Mucosa of descending colon (tissue), 3 donors: ENCODE data around the gene TIMP3. TPM values are rescaled to one million over a fixed set of nuclear protein-coding genes. Genes with fewer than 3 reads are reported as not detected.

Source experiments
- ATAC-seq: fragments of 200-7000 bp; cut with Tn5 transposase; one replicate; pipeline ENCODE4 v1.9.1; 2020; ENCODE audit warnings: mild to moderate bottlenecking, moderate library complexity
- DNase-seq, 3 donors: peaks; one replicate each; pipeline ENCODE4 v3.0.0-alpha.2; 2020
- H3K36me3 ChIP-seq: fragments of 200-600 bp; one replicate; pipeline ENCODE4 v1.8.0; 2021; ENCODE audit warnings: low read depth, mild to moderate bottlenecking
- H3K4me1 ChIP-seq: fragments of 200-600 bp; one replicate; pipeline ENCODE4 v1.8.0; 2021; ENCODE audit warnings: low read depth, mild to moderate bottlenecking
- H3K4me3 ChIP-seq: fragments of 200-600 bp; one replicate; pipeline ENCODE4 v1.8.0; 2021; ENCODE audit warnings: mild to moderate bottlenecking
- H3K9me3 ChIP-seq: fragments of 200-600 bp; one replicate; pipeline ENCODE4 v1.8.0; 2021; ENCODE audit warnings: mild to moderate bottlenecking
- intact Hi-C, 2 donors: fragments of 100-400 bp; cut with DNase I in 1 of 2; cut with micrococcal nuclease in 1 of 2; formaldehyde crosslinking; loops; one replicate each; pipeline versions ENCODE4 v1.11.0 to v1.11.1; 2022; cut with DNase I, micrococcal nuclease
- total RNA-seq, 3 donors: library from RNA; stranded (reverse); fragmentation: NEBNext Ultra II Directional in 2 of 3; extraction: Animal tissue kit (Norgen Biotek cat#: 25700) in 2 of 3; gene quantifications; one replicate each; pipeline versions ENCODE4 v1.2.1 to v1.2.4, GENCODE V29; 2021 to 2023
- TF ChIP-seq, protein P1 (sequence below): fragments of 200-600 bp; IDR thresholded peaks from one replicate; pipeline ENCODE4 v1.8.0; 2022; ENCODE audit warnings: antibody characterized with exemption, mild to moderate bottlenecking
- donor health status: DM: no; HTN: no; CAD: no; lungs with moderate emphysema.
- donor health status: DM: no; HTN: no; CAD: no.
- donor health status: DM: no; HTN: yes; CAD: no.

The TIMP3 gene
- total RNA-seq, 3 donors from 2014 or later: 14.4 to 193 (median 49.1) TPM

DNA sequence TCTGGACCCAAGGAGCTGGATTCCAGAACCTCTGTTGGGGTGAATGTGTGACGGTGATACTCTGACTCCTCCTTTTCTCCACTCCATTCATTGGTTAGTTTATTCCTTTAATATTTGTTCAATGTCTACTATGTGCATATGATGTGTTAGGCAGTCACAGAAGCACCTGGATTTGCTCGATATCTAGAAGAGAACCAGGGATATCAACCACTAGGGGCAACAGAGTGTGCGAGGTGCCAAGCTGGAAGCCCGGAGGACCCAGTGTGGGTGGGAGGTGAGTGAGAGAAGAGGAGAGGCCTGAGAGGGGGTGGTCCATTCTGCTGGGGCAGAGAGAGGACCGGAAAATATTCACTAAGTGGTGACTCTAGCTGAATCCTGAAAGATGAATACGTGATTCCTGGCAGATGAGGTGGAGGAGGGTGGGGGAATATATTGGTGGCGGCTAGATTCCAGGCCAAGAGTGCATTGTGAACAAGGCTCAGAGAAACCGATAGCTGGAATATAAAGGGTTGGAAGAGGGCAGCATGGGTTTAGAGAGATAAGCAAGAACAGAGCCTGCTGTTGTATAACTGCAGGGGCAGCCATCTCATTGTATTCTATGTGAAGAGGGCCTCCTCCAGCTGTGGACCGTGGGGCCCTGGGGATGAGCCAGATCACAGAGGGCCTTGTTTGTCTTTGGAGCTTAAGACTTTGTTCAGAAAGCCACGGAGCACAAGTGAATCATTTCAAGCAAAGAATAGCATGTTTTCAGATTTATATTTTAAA is 6.9 kb upstream of the TIMP3 start:
- no peak overlapping the region for H3K4me3 ChIP-seq
- intact Hi-C loops: loop anchor here (5.0 to 10.0 kb wide), 4 partner anchors 132 to 267 kb away; no protein-coding TSS in a partner anchor

DNA sequence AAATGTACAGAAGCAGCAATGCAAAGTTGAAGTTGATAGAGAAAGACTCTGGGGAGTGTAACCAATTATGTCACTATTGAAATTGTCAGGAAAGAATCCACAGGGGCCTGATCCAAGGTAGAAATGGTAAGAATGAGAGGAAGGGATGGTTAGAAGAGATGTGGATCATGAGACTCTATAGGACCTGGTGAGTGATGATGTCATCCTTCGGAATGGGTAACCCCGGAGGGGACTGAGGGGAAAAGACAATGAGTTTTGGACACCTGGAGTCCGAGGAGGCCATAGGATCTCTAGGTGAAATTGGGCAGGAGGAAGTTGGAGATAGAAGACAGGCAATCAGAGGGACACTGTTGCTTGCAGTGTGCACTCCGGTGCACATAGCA is 6.3 kb upstream of the TIMP3 start:
- Histone ChIP-seq H3K4me1 (peaks cover 2% of the 10 kb centered on the region), H3K36me3 (no peaks in the 10 kb centered on the region), H3K9me3 (no peaks in the 10 kb centered on the region), H3K4me3 (no peak overlapping the region)
- ATAC-seq (no peak), DNase-seq (no peak)
- TF ChIP-seq, protein P1, sequence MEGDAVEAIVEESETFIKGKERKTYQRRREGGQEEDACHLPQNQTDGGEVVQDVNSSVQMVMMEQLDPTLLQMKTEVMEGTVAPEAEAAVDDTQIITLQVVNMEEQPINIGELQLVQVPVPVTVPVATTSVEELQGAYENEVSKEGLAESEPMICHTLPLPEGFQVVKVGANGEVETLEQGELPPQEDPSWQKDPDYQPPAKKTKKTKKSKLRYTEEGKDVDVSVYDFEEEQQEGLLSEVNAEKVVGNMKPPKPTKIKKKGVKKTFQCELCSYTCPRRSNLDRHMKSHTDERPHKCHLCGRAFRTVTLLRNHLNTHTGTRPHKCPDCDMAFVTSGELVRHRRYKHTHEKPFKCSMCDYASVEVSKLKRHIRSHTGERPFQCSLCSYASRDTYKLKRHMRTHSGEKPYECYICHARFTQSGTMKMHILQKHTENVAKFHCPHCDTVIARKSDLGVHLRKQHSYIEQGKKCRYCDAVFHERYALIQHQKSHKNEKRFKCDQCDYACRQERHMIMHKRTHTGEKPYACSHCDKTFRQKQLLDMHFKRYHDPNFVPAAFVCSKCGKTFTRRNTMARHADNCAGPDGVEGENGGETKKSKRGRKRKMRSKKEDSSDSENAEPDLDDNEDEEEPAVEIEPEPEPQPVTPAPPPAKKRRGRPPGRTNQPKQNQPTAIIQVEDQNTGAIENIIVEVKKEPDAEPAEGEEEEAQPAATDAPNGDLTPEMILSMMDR: no peak
- intact Hi-C loops: loop anchor here (5.0 to 10.0 kb wide), 4 partner anchors 133 to 268 kb away; no protein-coding TSS in a partner anchor

More for the DNA sequence above, 6.9 kb upstream of the TIMP3 start:
- H3K9me3 ChIP-seq: no peaks in the 10 kb centered on the region
- no peak for ATAC-seq
- TF ChIP-seq, protein P1: no peak
- DNase-seq: no peak
- H3K4me1 ChIP-seq: peaks cover 2% of the 10 kb centered on the region
- H3K36me3 ChIP-seq: no peaks in the 10 kb centered on the region

DNA sequence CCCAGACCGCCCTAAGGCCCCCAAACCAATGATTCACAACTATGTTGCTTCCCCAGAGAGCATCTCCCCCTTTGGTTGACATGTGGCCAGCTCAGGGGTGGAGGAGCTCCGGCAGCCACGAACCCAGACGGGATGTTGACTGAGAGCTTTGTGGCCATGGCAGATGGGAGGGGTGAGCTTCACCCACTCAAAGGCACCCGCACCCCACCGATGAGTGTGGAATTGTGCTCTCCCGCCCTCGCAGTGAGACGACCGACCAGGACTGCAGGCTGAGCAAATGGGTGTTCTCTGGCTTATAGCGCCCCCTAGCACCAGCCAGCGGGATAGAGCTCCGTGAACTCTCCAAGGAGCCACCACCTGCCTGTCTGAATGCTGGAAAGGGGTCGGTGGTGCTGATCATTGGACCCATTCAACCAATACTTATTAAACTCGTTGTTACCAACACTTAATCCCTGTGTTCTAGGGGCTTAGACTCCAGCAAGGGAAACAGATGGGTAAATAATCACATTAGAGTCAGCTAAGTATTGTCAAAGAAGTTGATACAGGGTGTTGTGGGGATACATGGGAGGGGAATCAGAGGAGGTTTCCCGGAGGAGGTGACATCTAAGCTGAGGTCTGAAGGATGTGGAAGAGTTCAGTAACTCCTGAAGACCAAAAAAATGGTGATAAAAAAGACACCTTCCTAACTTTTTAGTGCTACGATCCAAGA is 4.5 kb upstream of the TIMP3 start:
- no peak overlapping the region for H3K4me3 ChIP-seq
- intact Hi-C loops: loop anchor here (5.0 to 10.0 kb wide), 4 partner anchors 135 to 270 kb away; no protein-coding TSS in a partner anchor
- H3K9me3 ChIP-seq: no peaks in the 10 kb centered on the region
- DNase-seq: peak; percentile 64 to 72 (median 70)
- peaks cover 10% of the 10 kb centered on the region for H3K4me1 ChIP-seq
- TF ChIP-seq, protein P1: peak; percentile 70
- ATAC-seq: peak; percentile 82
- H3K36me3 ChIP-seq: no peaks in the 10 kb centered on the region

DNA sequence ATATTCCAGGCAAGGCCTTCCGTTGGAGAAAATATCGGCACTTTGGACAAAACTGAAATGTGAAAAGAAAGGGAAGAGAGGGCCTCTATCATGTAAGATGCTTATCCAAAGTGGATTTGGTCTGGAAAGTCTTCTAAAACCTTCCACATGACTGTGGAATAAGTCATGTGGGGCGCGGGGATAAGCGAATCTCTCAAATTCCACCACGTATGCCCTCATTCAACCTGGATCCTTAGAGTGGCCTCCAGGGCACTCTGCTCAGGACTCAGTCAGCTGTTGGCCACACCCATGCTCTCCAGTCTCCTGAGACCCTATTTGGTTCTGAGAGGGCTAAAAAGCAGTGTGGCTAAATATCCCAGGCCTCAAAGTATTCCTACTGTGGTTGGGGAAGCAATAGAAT is 2.0 kb upstream of the TIMP3 start:
- intact Hi-C loops: loop anchor here (5.0 to 10.0 kb wide), 4 partner anchors 137 to 272 kb away; no protein-coding TSS in a partner anchor
- Histone ChIP-seq H3K36me3 (no peaks in the 10 kb centered on the region), H3K4me1 (peaks cover 10% of the 10 kb centered on the region), H3K9me3 (no peaks in the 10 kb centered on the region), H3K4me3 (no peak overlapping the region)
- DNase-seq: no peak
- TF ChIP-seq, protein P1: no peak
- ATAC-seq: no peak

DNA sequence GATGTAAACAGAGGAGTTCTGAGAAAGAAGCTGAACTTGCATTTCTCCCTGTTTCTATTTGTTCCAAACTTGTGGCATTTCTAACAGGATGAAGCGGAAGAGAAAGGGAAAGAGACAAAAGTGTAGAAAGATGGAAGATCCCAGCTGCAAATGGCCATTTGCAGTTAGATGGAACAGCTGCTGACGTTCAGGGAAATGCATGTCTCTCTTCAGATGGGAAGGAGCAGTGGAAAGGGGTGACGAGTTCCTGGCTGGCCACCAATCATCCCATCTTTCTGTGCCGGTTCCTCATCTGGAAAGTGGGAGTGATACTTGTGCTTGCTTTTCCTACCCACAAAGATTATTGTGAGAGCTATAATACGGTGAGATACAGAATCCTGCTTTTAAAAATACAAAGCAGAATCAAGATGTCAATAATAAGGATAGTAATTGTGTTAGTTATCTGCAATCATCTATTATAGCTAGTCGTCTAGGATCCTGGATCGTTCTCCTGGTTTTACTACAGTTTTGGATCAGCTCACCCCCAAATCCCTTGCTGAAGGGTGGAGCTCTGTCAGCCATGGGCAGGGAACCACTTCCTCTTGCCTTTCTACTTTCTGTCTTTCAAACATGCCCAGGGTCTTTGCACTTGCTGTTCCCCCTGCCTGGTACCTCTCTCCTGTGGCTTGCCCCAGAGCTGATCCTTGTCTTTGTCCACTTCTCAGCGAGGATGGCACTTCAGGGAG is 1.2 kb upstream of the TIMP3 start:
- Histone ChIP-seq H3K4me3 (no peak overlapping the region), H3K9me3 (no peaks in the 10 kb centered on the region), H3K36me3 (no peaks in the 10 kb centered on the region), H3K4me1 (peaks cover 10% of the 10 kb centered on the region)
- no peak for ATAC-seq
- no peak for DNase-seq
- TF ChIP-seq, protein P1: no peak
- intact Hi-C loops: no loop called here
